OCI-LY7 (cell line): ENCODE data around the gene CRADD.

ENCODE experiments used
- EZH2phosphoT487 ChIP-seq: fragments of 200-600 bp; sonication (generic); IDR thresholded peaks from 2 replicates; pipeline ENCODE4 v1.6.1; 2018; ENCODE audit warnings: low read depth, borderline replicate concordance, mild to moderate bottlenecking, mixed run types, antibody characterized with exemption, low read length, moderate library complexity, mixed read lengths
- TF ChIP-seq, protein P1 (sequence below): fragments of 200-600 bp; sonication (generic); conservative IDR thresholded peaks from 2 replicates; pipeline ENCODE4 v1.5.1; 2014; ENCODE audit warnings: mild to moderate bottlenecking, antibody characterized with exemption, low read length, moderate library complexity, mixed read lengths

DNA sequence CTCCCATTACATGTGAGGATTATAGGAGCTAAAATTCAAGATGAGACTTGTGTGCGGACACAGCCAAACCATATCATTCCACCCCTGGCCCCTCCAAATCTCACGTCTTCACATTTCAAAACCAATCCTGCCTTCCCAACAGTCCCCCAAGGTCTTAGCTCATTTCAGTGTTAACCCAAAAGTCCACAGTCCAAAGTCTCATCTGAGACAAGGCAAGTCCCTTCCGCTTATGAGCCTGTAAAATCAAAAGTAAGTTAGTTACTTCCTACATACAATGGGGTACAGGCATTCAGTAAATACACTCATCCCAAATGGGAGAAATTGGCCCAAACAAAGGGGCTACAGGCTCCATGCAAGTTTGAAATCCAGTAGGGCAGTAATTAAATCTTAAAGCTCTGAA, 76.1 kb downstream of the CRADD start:
- TF ChIP-seq EZH2phosphoT487: no peak
- TF ChIP-seq, protein P1, sequence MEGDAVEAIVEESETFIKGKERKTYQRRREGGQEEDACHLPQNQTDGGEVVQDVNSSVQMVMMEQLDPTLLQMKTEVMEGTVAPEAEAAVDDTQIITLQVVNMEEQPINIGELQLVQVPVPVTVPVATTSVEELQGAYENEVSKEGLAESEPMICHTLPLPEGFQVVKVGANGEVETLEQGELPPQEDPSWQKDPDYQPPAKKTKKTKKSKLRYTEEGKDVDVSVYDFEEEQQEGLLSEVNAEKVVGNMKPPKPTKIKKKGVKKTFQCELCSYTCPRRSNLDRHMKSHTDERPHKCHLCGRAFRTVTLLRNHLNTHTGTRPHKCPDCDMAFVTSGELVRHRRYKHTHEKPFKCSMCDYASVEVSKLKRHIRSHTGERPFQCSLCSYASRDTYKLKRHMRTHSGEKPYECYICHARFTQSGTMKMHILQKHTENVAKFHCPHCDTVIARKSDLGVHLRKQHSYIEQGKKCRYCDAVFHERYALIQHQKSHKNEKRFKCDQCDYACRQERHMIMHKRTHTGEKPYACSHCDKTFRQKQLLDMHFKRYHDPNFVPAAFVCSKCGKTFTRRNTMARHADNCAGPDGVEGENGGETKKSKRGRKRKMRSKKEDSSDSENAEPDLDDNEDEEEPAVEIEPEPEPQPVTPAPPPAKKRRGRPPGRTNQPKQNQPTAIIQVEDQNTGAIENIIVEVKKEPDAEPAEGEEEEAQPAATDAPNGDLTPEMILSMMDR: no peak
